ENCODE data around the gene C1orf226. TPM values are rescaled to one million over a fixed set of nuclear protein-coding genes. Genes with fewer than 3 reads are reported as not detected.

The C1orf226 gene
- total and polyA plus RNA-seq, 2 experiments from 2014 or later = 2.7 to 12.5 TPM

DNA sequence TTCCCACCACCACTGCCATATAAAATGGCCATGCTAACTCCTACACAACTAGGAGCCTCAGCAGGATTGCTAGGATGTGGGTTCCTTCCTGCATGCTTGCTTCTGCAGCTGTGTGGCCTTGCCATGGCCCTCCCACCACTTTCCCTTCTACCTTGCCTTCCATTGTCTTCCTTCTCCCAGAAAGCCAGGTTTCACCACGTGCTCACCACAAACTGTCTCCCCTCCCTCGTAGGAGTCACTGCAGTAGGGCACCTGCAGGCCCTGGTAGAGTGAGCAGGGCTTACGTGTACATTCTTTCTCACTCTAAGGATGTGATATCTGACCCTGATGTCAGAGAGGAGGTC is 3.7 kb downstream of the C1orf226 start:
- Mint-ChIP-seq H3K27ac (peak overlapping the region; percentile 57; the same call in 1 of the 2 replicates), H3K9me3 (no peaks in the 10 kb centered on the region), H3K4me3 (no peak overlapping the region), H3K4me1 (peaks cover 26% of the 10 kb centered on the region), H3K36me3 (ENCODE audit: low read depth) (peaks cover 26% of the 10 kb centered on the region), H3K27me3 (ENCODE audit: insufficient read depth, low read depth, poor library complexity) (peaks cover 25% of the 10 kb centered on the region)
- TF ChIP-seq ZNF331 (CRISPR knock-in tag; IDR thresholded peaks at IDR 0.05; ENCODE audit: low read depth) (no peak), POLR2AphosphoS5 (IDR thresholded peaks at IDR 0.05; ENCODE audit: low read depth) (no peak), NANOG (IDR thresholded peaks at IDR 0.05; ENCODE audit: borderline replicate concordance) (no peak), CREB1 (CRISPR knock-in tag; IDR thresholded peaks at IDR 0.05; ENCODE audit: low read depth) (no peak), JUNB (IDR thresholded peaks at IDR 0.05; ENCODE audit: unreplicated experiment) (no peak), ZNF114 (CRISPR knock-in tag; IDR thresholded peaks at IDR 0.05) (no peak), EZH2 (IDR thresholded peaks at IDR 0.05; ENCODE audit: low read depth, unreplicated experiment) (no peak), EZH2phosphoT487 (IDR thresholded peaks at IDR 0.05; ENCODE audit: unreplicated experiment) (no peak), STAT1 (IDR thresholded peaks at IDR 0.05; ENCODE audit: unreplicated experiment) (no peak)
- TF ChIP-seq, protein P1, sequence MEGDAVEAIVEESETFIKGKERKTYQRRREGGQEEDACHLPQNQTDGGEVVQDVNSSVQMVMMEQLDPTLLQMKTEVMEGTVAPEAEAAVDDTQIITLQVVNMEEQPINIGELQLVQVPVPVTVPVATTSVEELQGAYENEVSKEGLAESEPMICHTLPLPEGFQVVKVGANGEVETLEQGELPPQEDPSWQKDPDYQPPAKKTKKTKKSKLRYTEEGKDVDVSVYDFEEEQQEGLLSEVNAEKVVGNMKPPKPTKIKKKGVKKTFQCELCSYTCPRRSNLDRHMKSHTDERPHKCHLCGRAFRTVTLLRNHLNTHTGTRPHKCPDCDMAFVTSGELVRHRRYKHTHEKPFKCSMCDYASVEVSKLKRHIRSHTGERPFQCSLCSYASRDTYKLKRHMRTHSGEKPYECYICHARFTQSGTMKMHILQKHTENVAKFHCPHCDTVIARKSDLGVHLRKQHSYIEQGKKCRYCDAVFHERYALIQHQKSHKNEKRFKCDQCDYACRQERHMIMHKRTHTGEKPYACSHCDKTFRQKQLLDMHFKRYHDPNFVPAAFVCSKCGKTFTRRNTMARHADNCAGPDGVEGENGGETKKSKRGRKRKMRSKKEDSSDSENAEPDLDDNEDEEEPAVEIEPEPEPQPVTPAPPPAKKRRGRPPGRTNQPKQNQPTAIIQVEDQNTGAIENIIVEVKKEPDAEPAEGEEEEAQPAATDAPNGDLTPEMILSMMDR (conservative IDR thresholded peaks at IDR 0.05; ENCODE audit: low read depth in 2 of 2) = no peak
- TF ChIP-seq, protein P2, sequence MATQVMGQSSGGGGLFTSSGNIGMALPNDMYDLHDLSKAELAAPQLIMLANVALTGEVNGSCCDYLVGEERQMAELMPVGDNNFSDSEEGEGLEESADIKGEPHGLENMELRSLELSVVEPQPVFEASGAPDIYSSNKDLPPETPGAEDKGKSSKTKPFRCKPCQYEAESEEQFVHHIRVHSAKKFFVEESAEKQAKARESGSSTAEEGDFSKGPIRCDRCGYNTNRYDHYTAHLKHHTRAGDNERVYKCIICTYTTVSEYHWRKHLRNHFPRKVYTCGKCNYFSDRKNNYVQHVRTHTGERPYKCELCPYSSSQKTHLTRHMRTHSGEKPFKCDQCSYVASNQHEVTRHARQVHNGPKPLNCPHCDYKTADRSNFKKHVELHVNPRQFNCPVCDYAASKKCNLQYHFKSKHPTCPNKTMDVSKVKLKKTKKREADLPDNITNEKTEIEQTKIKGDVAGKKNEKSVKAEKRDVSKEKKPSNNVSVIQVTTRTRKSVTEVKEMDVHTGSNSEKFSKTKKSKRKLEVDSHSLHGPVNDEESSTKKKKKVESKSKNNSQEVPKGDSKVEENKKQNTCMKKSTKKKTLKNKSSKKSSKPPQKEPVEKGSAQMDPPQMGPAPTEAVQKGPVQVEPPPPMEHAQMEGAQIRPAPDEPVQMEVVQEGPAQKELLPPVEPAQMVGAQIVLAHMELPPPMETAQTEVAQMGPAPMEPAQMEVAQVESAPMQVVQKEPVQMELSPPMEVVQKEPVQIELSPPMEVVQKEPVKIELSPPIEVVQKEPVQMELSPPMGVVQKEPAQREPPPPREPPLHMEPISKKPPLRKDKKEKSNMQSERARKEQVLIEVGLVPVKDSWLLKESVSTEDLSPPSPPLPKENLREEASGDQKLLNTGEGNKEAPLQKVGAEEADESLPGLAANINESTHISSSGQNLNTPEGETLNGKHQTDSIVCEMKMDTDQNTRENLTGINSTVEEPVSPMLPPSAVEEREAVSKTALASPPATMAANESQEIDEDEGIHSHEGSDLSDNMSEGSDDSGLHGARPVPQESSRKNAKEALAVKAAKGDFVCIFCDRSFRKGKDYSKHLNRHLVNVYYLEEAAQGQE (IDR thresholded peaks at IDR 0.05; ENCODE audit: unreplicated experiment) = no peak
- TF ChIP-seq, protein P3, sequence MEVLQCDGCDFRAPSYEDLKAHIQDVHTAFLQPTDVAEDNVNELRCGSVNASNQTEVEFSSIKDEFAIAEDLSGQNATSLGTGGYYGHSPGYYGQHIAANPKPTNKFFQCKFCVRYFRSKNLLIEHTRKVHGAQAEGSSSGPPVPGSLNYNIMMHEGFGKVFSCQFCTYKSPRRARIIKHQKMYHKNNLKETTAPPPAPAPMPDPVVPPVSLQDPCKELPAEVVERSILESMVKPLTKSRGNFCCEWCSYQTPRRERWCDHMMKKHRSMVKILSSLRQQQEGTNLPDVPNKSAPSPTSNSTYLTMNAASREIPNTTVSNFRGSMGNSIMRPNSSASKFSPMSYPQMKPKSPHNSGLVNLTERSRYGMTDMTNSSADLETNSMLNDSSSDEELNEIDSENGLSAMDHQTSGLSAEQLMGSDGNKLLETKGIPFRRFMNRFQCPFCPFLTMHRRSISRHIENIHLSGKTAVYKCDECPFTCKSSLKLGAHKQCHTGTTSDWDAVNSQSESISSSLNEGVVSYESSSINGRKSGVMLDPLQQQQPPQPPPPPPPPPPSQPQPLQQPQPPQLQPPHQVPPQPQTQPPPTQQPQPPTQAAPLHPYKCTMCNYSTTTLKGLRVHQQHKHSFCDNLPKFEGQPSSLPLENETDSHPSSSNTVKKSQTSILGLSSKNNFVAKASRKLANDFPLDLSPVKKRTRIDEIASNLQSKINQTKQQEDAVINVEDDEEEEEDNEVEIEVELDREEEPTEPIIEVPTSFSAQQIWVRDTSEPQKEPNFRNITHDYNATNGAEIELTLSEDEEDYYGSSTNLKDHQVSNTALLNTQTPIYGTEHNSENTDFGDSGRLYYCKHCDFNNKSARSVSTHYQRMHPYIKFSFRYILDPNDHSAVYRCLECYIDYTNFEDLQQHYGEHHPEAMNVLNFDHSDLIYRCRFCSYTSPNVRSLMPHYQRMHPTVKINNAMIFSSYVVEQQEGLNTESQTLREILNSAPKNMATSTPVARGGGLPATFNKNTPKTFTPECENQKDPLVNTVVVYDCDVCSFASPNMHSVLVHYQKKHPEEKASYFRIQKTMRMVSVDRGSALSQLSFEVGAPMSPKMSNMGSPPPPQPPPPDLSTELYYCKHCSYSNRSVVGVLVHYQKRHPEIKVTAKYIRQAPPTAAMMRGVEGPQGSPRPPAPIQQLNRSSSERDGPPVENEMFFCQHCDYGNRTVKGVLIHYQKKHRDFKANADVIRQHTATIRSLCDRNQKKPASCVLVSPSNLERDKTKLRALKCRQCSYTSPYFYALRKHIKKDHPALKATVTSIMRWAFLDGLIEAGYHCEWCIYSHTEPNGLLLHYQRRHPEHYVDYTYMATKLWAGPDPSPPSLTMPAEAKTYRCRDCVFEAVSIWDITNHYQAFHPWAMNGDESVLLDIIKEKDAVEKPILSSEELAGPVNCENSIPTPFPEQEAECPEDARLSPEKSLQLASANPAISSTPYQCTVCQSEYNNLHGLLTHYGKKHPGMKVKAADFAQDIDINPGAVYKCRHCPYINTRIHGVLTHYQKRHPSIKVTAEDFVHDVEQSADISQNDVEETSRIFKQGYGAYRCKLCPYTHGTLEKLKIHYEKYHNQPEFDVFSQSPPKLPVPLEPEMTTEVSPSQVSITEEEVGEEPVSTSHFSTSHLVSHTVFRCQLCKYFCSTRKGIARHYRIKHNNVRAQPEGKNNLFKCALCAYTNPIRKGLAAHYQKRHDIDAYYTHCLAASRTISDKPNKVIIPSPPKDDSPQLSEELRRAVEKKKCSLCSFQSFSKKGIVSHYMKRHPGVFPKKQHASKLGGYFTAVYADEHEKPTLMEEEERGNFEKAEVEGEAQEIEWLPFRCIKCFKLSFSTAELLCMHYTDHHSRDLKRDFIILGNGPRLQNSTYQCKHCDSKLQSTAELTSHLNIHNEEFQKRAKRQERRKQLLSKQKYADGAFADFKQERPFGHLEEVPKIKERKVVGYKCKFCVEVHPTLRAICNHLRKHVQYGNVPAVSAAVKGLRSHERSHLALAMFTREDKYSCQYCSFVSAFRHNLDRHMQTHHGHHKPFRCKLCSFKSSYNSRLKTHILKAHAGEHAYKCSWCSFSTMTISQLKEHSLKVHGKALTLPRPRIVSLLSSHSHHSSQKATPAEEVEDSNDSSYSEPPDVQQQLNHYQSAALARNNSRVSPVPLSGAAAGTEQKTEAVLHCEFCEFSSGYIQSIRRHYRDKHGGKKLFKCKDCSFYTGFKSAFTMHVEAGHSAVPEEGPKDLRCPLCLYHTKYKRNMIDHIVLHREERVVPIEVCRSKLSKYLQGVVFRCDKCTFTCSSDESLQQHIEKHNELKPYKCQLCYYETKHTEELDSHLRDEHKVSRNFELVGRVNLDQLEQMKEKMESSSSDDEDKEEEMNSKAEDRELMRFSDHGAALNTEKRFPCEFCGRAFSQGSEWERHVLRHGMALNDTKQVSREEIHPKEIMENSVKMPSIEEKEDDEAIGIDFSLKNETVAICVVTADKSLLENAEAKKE (CRISPR knock-in tag; IDR thresholded peaks at IDR 0.05) = no peak
- TF ChIP-seq, protein P4, sequence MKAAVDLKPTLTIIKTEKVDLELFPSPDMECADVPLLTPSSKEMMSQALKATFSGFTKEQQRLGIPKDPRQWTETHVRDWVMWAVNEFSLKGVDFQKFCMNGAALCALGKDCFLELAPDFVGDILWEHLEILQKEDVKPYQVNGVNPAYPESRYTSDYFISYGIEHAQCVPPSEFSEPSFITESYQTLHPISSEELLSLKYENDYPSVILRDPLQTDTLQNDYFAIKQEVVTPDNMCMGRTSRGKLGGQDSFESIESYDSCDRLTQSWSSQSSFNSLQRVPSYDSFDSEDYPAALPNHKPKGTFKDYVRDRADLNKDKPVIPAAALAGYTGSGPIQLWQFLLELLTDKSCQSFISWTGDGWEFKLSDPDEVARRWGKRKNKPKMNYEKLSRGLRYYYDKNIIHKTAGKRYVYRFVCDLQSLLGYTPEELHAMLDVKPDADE (IDR thresholded peaks at IDR 0.05) = no peak
- no peaks in the 10 kb centered on the region for H3K27me3 ChIP-seq (ENCODE audit: insufficient read depth)
- H3K79me2 ChIP-seq (replicated peaks; ENCODE audit: insufficient read depth) = no peaks in the 10 kb centered on the region
- H2AFZ ChIP-seq = no peak overlapping the region
- no peak overlapping the region for H3K4me2 ChIP-seq
- H3F3A ChIP-seq (replicated peaks; ENCODE audit: low read depth) = no peaks in the 10 kb centered on the region
- H4K20me1 ChIP-seq (replicated peaks; ENCODE audit: insufficient read depth) = no peaks in the 10 kb centered on the region
- H3K9me2 ChIP-seq (ENCODE audit: insufficient read depth) = no peaks in the 10 kb centered on the region
- H3K4me3 ChIP-seq = no peak overlapping the region
- no peak for DNase-seq (ENCODE audit: low spot score)
- no peaks in the 10 kb centered on the region for H3K36me3 ChIP-seq (ENCODE audit: insufficient read depth)
- ATAC-seq = no peak
- no peak overlapping the region for H3K27ac ChIP-seq (ENCODE audit: low read depth)
- no peaks in the 10 kb centered on the region for H3K4me1 ChIP-seq (ENCODE audit: insufficient read depth)
